GM21447 (cell line): ENCODE results near the gene BBOX1.
"Not testable (repeated sequence)": the region's sequence is repeated elsewhere in the genome, so short reads cannot be mapped to it uniquely, and the experiment has no call there.

Experiments
- ATAC-seq: cut with Tn5 transposase; IDR thresholded peaks from one replicate; pipeline ENCODE4 v1.9.1; 2021; ENCODE audit not compliant: unreplicated experiment

BBOX1 gene

DNA sequence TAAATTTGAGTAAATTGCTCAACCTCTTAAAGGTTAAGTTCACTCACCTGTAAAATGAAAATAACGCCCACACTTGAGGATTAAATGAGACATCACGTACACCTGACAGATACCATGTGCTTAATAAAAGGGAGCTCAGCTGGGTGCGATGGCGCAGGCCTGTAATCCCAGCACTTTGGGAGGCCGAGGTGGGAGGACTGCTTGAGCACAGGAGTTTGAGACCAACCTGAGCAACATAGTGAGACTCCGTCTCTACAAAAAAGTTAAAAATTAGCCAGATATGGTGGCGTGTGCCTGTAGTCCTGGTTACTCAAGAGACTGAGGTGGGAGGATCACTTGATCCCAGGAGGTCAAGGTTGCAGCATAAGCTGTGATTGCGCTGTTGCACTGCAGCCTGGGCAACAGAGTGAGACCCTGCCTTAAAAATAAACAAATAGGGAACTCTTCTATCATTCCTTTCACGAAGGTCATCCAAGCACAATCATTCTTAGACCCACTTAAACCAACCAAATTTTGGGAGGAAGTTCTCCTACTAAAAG, 134.1 kb downstream of the BBOX1 start:
- ATAC-seq = no peak

- ATAC-seq = not testable (repeated sequence)
Measured at GRCh38 chr11:27175562-27175961, 134.9 kb downstream of the BBOX1 start.
